HG03039 (cell line): ENCODE data around the gene BCLAF3.

Experiments used
- ATAC-seq: cut with Tn5 transposase; IDR thresholded peaks from one replicate; pipeline ENCODE4 v1.9.1; 2021; ENCODE audit warnings: mild to moderate bottlenecking, moderate library complexity; ENCODE audit not compliant: unreplicated experiment

BCLAF3 gene

DNA sequence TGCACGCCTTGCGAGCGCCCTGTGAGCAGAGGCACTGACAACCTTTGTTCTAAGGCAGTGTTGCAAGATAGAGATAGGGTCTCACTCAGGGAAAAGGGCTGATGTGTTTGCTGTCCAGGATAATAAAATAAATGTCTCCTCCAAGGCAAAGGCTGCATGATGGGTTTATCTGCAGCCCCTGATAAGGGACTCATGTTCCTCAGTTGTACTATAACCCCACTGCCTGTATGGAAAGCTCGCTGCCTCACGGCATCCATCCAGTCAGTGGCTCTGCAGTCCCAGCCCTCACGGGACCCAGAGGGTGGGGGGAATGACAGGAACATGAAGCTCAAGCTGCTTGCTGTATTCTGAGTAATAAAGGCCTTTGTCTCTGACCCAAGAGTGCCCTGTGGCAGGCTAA lies 22.6 kb downstream of the BCLAF3 start:
- ATAC-seq: no peak

DNA sequence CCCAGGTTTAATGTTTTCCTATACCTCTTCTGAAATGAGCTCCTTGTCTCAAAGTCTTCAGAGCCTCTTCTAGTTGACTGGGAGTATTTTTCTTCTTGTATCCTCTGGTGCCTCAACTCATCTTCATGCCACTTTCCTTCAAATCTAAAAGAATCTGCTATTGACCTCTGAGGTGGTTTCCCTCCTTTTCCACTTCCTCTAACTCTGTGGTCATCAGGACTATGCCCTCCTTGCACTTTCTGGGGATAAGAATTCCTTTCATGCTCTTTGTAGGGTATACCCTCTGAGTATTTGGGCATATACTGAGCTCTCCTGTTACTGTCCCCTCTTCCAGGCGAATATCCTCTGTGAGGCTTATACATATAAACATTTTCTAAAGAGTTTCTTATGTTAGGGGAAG lies 24.8 kb downstream of the BCLAF3 start:
- ATAC-seq: no peak

DNA sequence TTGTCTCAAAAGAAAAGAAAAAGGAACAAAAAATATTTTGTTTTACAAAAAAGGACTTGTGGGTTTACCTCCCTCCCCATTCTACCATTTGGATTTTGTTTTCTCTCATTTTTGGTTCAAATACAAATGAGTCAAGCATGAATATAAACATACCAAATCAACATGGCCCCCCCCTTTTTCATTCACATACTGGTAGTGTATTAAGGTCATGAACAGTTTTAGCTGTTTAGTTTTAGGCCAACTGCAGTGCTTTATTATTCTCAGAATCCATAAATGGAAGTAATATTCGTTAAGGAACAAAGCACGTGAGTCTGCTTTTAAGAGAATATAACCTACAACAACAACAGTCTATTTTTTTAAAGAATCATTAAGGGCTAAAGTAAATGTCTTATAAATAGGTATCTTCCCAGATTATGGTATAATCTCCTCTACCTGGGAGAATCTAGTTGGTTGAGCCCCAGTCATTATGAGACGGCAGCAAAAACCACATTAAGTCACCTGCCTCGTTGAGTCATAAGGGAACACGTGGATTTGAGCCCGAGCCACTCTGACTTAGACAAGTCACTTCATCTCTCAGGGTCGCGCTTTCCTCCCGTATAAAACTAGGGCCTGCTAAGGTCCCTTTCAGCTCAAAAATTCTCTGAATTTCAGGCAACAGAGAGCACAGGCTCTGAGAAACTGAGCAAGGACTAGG lies 26.7 kb downstream of the BCLAF3 start:
- ATAC-seq: peak; percentile 79

DNA sequence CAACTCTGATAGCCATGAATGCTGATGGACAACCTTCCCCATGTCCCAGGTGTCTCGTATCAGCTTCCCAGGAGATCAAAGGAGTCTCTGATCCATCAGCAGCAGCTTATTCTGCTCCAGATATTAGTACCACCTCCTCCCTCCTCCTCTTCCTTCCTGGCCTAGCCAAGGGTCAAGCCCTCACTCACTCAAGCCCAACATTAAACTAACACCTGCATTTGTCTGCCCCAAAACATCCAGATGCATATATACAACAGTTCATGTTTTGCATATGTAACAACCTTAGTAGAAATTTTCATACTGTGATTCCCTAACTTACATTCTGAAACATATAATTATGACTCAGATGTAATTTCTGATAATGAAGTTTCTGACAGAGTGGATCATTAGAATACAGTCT lies 29.9 kb downstream of the BCLAF3 start:
- ATAC-seq: no peak

DNA sequence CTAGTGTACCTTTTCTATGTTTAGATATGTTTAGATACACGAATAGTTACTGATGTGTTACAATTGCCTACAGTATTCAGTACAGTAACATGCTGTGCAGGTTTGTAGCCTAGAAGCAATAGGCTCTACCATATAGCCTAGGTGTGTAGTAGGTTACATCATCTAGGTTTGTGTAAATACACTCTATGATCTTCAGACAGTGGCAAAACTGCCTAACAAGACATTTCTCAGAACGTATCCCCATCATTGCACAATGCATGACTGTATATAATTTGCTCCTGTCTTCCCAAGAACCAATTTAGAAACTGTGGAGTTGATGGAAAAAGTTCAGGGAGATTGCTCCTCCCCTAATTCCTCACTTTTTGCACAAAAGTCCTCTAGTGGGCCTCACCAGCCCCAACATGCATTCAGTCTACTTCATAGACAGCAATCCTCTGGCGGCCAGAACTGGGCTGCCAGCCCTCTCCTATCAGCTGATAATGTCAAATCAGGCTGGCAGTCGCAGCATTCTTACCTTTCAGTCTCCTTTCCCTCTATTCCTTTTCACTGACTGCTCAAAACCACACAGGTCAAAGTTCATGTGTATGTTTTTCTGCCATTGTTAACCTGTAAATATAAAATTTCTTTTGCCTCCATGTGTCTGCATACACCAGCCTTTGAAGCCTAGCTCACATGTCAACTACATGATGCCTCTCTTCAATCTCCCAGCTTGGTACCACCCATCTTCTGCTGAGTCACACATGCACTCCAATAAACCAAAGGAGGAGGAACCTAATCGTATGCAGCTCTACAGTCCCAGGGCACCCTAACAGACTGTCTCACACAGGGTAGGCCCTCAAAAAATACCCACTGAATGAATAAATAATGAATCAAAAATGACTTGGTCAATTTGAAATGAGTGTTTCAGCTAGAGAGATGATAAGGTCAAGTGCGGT lies 32.0 kb downstream of the BCLAF3 start:
- ATAC-seq: no peak

DNA sequence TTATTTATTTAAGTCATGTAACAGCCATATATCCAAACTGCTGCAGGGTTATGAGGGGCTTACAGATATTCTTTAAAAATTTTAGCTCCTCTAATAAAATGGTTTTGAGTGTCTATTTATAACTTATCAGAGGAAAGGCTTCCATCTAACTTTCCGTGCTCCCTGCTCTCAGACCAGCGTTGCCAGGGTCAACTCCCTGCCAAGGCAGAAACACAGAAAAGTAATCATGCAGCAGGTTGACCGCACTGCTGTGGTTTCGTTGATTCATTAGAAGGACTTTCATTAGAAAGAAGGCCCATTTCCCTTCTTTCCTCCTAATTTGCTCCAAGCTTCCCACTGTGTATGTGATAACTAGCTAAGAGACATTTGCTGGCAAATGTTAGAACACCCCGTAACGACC lies 33.9 kb downstream of the BCLAF3 start:
- ATAC-seq: no peak

DNA sequence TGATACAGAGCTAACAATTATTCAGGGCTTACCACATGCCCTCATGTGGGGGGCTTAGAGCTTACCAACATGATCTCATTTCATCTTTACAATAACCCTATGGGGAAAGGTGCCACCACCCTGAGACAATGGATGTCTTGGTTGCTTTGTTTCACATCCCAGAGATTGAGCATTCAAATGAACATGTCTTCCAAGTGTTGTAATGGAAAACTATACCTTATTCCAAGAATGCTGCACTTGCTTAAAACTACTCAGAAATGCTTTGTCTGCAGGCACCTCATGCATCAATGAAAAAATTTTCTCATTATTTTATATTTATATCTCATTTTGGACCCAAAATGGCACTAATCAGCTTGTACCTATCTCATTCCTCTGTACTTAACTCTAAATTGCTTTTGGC lies 34.6 kb downstream of the BCLAF3 start:
- no peak for ATAC-seq

DNA sequence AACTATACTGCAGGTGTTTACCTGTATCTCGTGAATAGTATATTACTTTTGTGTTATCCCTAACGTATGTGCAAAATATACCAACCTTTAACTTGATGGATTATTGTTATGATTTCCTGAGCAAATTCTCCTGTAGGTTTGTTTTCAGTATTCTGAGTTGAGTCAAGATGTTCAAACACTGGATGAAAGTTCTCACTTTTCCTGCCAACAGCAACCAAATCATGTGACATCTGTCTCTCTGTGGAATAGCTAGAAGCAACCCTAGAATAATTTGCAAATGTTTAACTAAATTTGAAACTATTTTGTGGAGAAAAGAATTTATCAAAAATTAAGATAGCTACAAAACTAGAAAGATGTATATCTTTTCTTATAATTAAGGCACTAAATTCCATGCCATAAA lies 35.6 kb downstream of the BCLAF3 start:
- ATAC-seq: no peak

DNA sequence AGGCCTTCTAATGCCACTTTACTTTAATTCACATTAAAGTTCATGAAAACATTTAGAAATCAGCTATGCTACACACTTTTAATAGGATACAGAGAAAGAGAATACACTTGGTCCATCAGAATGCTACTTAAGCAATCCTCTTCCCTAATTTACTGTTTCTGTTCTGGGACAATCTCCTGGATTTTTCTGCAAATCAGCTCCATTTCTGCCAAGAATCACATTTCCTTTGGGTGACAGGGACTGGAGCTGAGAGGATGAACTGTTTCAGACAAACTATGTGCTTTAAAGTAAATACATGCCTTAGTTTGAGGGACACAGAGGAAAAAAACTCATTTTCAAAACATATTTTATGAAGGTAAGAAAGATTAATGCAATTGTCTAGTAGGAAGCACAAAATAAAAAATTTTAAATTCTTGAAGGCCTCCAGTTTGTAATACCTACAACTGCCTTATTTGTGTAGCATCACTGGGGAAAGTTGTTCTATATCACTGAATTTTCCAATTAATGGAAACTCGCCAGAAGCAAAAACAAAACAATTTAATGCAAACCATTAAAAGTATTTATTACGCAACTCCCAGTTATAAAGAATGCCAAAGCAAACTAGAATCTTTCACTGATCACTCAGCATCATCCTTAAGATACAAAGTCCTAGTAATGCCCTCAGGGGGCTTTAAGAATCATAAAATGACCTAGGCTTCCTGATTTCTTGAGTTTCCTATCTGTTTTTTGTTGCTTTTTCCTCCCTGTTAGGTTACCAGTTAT lies 36.3 kb downstream of the BCLAF3 start:
- ATAC-seq: no peak

DNA sequence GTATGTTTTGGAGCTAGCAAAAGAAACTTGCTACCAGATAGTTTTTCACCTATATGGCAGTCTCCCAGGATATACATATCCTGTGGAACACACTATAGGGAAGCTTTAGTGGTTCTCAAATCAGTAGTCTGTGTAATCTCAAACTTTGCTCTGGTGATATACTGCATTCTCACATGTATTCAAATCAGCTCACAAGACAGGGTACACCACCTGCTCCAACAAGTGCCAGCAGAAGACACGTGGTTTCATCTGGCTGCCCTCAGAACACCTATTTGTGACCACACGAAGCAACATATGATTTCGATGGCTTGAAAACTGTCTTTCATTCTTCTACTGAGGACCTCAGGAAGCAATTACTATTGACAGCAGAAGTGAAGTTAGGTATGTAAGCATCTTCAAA lies 37.7 kb downstream of the BCLAF3 start:
- no peak for ATAC-seq

DNA sequence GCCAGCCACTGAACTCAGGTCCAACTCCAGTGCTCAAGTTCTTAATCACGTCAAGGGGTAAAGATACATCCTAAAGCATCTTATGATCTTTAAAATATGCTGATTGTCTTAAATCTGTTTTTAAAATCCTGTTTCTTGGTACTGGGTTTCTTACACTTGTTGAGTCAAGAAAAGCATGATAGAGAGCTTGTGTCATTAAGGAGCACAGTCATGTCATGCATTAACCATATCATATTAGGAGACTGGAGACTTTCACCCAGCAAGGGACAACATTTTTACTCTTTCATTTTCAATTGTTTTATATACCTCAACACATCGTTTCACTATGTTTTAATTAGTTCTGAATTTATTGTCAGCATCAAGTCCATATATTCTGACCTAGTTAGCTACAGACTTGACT lies 41.5 kb downstream of the BCLAF3 start:
- no peak for ATAC-seq

DNA sequence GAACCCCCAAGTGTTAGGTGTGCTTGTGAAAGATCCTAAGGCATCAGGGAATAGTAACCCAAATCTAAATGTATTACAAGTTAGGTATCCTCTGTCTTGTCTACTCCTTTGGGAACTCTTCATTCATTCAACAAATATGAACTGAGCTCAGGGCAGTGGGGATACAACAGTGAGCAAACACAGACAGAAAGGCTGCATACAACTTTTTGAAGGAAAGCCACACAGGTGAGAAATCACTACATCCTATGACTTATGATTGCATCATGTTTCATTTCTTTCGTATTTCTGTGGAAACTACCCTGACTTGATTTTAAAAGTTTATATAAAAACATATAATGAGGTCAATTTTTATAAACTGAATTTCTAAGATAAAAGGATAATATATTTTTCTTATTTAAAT lies 43.2 kb downstream of the BCLAF3 start:
- ATAC-seq: no peak
